RWPE2 (cell line): ENCODE data around the gene CRYGN.

ENCODE experiments used
- ATAC-seq: fragments of 200-7000 bp; cut with Tn5 transposase; 3 replicates; pipeline ENCODE4 v1.9.1; 2021; ENCODE audit warnings: low read depth
- DNase-seq: peaks from one replicate; pipeline ENCODE4 v3.0.0-alpha.2; 2020; ENCODE audit warnings: low spot score
- H3K27ac ChIP-seq: fragments of 450-650 bp; 2 replicates; pipeline ENCODE4 v1.5.1; 2017; ENCODE audit warnings: mild to moderate bottlenecking; ENCODE audit not compliant: poor library complexity, severe bottlenecking
- H3K27me3 ChIP-seq: fragments of 250-450 bp; sonication (Bioruptor Pico); 2 replicates; pipeline ENCODE4 v1.5.1; 2021; ENCODE audit warnings: mild to moderate bottlenecking, moderate library complexity; ENCODE audit not compliant: insufficient read depth, poor library complexity, severe bottlenecking
- H3K36me3 ChIP-seq: fragments of 250-450 bp; sonication (Bioruptor Pico); 2 replicates; pipeline ENCODE4 v1.5.1; 2020; ENCODE audit warnings: low read depth, mild to moderate bottlenecking, moderate library complexity
- H3K4me1 ChIP-seq: fragments of 250-450 bp; sonication (Bioruptor Pico); 2 replicates; pipeline ENCODE4 v1.5.1; 2021; ENCODE audit warnings: mild to moderate bottlenecking, moderate library complexity; ENCODE audit not compliant: insufficient read depth, poor library complexity, severe bottlenecking
- H3K4me3 ChIP-seq: fragments of 250-450 bp; sonication (Bioruptor Pico); 2 replicates; pipeline ENCODE4 v1.5.1; 2021; ENCODE audit warnings: mild to moderate bottlenecking, moderate library complexity; ENCODE audit not compliant: severe bottlenecking
- H3K9me3 ChIP-seq: fragments of 250-450 bp; sonication (Bioruptor Pico); 2 replicates; pipeline ENCODE4 v1.5.1; 2021; ENCODE audit warnings: mild to moderate bottlenecking, moderate library complexity; ENCODE audit not compliant: severe bottlenecking
- TF ChIP-seq, protein P1 (sequence below): fragments of 450-650 bp; IDR thresholded peaks from one replicate; pipeline ENCODE4 v1.5.1; 2017; ENCODE audit warnings: mild to moderate bottlenecking, moderate library complexity; ENCODE audit not compliant: poor library complexity, severe bottlenecking

The CRYGN gene

DNA sequence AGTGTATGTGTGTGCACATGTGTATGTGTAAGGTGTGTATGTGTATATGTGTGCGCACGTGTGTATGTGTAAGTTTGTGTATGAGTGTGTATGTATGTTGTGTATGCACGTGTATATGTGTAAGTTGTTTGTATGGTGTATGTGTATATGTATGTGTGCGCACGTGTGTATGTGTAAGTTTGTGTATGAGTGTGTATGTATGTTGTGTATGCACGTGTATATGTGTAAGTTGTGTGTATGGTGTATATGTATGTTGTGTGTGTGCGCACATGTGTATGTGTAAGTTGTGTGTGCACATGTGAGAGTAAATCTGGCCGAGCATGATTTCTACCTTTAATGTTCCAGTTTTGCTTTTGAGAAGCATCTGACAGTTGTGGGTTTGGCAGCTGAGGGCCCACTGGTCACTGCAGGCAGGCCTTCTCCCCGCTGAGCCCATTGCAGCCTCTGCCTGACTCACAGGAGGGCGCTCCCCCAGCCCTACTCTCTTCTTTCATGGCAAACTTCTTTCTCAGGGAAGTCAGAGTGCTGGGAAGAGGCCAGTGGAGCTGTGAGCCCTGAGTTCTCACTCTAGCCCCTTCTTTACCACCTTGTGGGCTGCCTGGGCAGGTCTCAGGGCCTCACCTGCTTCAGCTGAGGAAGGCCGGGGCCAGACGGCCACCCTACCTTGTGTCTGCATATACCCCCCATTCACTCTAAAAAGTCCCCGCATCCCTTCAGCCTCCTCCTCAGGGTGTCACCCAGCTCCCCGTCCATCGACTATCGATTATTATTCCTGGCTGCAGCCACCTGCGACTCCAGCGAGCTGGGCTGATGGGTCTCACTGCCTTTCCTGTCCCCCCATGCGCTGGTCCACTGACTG is 41.3 kb downstream of the CRYGN start:
- Histone ChIP-seq H3K27ac (no peak overlapping the region), H3K4me3 (no peak overlapping the region), H3K4me1 (no peaks in the 10 kb centered on the region), H3K36me3 (no peaks in the 10 kb centered on the region), H3K9me3 (no peaks in the 10 kb centered on the region), H3K27me3 (no peaks in the 10 kb centered on the region)
- TF ChIP-seq, protein P1, sequence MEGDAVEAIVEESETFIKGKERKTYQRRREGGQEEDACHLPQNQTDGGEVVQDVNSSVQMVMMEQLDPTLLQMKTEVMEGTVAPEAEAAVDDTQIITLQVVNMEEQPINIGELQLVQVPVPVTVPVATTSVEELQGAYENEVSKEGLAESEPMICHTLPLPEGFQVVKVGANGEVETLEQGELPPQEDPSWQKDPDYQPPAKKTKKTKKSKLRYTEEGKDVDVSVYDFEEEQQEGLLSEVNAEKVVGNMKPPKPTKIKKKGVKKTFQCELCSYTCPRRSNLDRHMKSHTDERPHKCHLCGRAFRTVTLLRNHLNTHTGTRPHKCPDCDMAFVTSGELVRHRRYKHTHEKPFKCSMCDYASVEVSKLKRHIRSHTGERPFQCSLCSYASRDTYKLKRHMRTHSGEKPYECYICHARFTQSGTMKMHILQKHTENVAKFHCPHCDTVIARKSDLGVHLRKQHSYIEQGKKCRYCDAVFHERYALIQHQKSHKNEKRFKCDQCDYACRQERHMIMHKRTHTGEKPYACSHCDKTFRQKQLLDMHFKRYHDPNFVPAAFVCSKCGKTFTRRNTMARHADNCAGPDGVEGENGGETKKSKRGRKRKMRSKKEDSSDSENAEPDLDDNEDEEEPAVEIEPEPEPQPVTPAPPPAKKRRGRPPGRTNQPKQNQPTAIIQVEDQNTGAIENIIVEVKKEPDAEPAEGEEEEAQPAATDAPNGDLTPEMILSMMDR = no peak
- 0 out of 3 replicates have a peak, but pooled peaks have one; percentile 26 for ATAC-seq
- peak; percentile 45 for DNase-seq

DNA sequence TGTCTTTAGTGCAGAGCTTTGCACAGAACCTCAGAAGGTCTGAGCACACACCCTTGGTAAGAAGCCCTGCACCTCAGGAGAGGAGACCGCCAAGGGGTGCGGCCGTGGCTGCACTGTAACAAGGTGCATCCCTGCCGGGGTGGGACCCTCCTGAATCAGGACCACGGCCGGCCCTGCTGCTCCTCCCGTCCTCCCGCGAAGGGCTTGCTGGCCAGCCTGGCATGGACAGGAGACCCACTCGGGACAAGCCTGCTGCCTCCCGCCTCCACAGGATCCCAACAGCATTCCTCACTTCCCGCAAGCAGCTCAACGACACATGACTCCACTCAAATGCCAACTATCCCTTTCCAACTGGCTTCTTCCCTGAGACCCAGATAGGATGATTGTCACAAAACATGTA is 42.9 kb downstream of the CRYGN start:
- TF ChIP-seq, protein P1 = no peak
- no peaks in the 10 kb centered on the region for H3K36me3 ChIP-seq
- no peaks in the 10 kb centered on the region for H3K27me3 ChIP-seq
- no peak overlapping the region for H3K4me3 ChIP-seq
- no peaks in the 10 kb centered on the region for H3K9me3 ChIP-seq
- no peaks in the 10 kb centered on the region for H3K4me1 ChIP-seq
- no peak for DNase-seq
- no peak for ATAC-seq
- no peak overlapping the region for H3K27ac ChIP-seq

DNA sequence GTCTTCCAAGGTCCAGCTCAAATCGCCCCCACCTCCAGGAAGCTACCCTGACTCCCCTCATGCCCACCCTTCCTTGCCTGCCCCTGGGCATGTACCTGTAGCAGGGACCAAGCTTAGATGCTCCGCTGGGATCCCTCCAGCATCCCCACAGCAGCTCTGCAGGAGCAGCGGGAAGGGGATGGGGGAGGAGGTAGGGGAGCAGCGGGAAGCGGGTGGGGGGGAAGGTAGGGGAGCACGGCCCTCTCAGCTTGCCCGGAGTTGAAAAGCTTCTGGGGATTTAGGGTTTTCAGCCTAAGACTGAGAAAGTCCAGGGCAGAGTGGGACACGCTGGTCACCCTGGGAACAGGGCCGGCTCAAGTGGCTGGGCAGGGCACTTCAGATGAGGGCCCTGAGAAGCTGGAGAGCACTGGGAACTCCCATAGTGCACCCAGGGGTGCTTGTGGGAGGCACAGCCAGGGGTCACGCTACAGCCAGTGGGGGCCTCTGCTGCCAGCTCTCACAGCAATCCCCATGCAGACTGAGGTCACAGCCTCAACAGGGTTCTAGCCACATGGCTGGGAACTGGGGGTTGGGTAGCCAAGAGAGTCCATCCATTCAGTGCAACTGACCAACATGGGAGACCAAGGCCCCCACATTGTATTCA is 43.5 kb downstream of the CRYGN start:
- no peak overlapping the region for H3K4me3 ChIP-seq
- TF ChIP-seq, protein P1 = no peak
- no peaks in the 10 kb centered on the region for H3K4me1 ChIP-seq
- H3K27ac ChIP-seq = no peak overlapping the region
- no peaks in the 10 kb centered on the region for H3K9me3 ChIP-seq
- no peaks in the 10 kb centered on the region for H3K36me3 ChIP-seq
- ATAC-seq (no peak), DNase-seq (no peak)
- no peaks in the 10 kb centered on the region for H3K27me3 ChIP-seq

DNA sequence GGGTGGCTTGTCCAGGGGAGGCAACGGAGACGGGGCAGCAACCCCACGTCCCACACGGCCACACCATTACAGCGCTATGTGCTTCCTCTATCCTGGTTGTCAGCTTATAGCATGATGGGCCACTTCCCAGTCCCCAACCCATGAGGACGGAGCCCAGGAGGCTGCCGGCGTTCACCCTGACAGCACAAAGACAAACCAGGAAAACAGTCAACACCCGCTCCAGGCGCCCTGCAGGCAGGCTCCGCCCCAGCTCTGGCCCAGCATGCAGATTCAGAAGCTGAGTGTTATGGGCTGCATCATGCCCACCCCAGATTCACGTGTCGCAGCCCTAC is 44.9 kb downstream of the CRYGN start:
- TF ChIP-seq, protein P1 = no peak
- Histone ChIP-seq H3K36me3 (no peaks in the 10 kb centered on the region), H3K4me1 (no peaks in the 10 kb centered on the region), H3K4me3 (no peak overlapping the region), H3K27ac (no peak overlapping the region), H3K9me3 (no peaks in the 10 kb centered on the region), H3K27me3 (no peaks in the 10 kb centered on the region)
- no peak for ATAC-seq
- DNase-seq = peak; percentile 18
